ENCODE measurements around the gene LSM4. TPM values are rescaled to one million over a fixed set of nuclear protein-coding genes. Genes with fewer than 3 reads are reported as not detected.

The LSM4 gene
- total and polyA plus RNA-seq, 10 of the 15 experiments (the other 5 are each of a cell fraction or from before 2014, with no cell fraction given), result 12.6 to 652 (median 217) TPM

- TF ChIP-seq ZNF687 (IDR thresholded peaks at IDR 0.05) (peak; percentile 77; the same call in 1 of the 2 replicates), HCFC1 (IDR thresholded peaks at IDR 0.05; ENCODE audit: low read length) (no peak), CHD2 (IDR thresholded peaks at IDR 0.05; ENCODE audit: borderline replicate concordance, low read depth, low read length) (peak; percentile 52; the same call in 1 of the 2 replicates), POLR2A (IDR thresholded peaks at IDR 0.05; ENCODE audit: low read depth, low read length) (peak; percentile 91), BHLHE40 (IDR thresholded peaks at IDR 0.05; ENCODE audit: borderline replicate concordance in 1 of 2, low read depth in 2 of 2, low read length in 1 of 2) (peak in 1 of 2 experiments; percentile 68; a peak in 3 of 4 replicates), CREB1 (IDR thresholded peaks at IDR 0.05; ENCODE audit: low read depth) (peak; percentile 40; the same call in 1 of the 2 replicates), POLR2AphosphoS2 (IDR thresholded peaks at IDR 0.05; ENCODE audit: low read depth, low read length) (peak; percentile 68; the same call in 1 of the 2 replicates), ATF7 (IDR thresholded peaks at IDR 0.05; ENCODE audit: low read depth) (peak; percentile 20; the same call in 1 of the 2 replicates)
Measured at GRCh38 chr19:18280247-18281081, 42.4 kb downstream of the LSM4 start (continued).
